DMS153 treated with DMSO at 0.1 percent for 48 hours (cell line): Measurements from ENCODE around the gene CADM2.

Experiments
- DNase-seq: peaks from one replicate; lab custom pipeline; 2025; ENCODE audit not compliant: unreplicated experiment; lab: John Stamatoyannopoulos, UW

Gene CADM2

GRCh38 chr3:84983490-84983889 lies 24.7 kb downstream of the CADM2 start:
- DNase-seq: no peak

DNA sequence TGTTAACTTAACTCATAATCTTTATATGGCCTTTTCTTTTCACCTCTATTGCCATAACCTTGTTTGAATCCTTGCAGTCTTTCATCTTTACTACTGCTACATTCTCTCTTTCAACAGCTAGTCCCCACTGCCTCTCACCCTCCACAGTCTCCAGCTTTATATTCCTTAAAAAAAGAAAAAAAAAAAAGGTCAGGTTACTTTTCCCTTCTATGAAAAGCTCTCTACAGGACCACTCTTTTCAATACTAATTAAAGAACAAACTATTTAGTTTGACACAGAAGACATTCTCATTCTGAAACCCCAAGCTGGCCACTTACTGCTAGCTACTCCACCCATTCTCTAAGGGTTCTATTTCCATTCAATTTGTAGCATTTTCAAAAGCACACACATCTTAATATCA lies 25.6 kb downstream of the CADM2 start:
- DNase-seq: no peak

DNA sequence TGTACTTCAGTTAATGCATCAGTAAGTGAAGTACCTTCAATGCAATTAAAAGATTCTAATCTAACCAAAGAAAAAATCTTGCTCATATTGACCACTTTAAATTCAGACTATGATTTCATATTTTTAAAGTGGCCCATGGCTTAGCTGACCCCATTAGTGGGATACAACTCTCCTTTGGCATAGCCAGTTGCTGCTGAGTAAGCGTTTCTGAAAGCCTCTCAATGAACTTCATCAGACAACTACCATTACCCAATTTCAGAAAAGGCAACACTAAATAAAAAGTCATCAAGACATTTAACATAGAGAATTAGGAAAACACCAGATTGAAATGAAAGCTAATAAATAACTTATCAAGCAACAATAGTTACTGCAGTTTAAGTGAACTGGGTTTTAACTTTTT lies 27.0 kb downstream of the CADM2 start:
- no peak for DNase-seq

DNA sequence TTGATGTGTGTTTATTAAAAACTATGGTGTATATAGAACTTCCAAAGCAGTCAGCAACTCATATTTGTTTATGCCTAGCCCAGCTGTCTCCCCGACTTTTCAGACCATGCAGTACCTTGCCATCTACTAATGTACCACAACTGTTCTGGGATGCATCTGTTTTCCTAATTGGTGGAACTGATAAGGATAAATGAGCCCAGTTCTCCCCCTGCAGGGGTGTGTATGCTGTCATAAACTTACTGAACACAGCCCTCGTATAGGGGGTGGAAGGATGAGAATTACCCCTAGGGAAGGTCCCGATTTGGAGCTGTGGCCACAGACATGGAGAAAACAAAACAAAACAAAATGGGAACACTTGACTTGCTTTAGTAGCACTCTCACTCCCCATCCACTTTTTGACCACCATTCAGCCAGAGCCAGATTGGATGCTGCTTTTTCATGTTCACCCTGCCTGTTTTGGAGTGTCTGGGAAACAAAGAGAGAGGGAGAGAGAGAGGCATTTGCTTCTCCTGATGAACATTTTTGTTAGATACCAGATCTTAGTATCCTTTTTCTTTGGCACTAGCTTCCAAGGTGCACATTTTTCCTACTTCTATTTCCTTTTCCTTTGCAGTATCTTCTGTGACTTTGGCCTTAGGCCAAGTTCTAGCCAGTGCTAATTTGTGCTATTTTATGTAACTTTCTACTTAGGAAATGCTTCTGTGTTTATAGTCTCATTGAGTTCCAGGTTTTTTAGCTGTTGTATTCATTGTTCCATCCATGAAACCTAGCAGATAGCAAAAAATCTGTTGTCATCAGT lies 29.1 kb downstream of the CADM2 start:
- no peak for DNase-seq

- no peak for DNase-seq
Measured at GRCh38 chr3:84989102-84989501, 30.3 kb downstream of the CADM2 start.

DNA sequence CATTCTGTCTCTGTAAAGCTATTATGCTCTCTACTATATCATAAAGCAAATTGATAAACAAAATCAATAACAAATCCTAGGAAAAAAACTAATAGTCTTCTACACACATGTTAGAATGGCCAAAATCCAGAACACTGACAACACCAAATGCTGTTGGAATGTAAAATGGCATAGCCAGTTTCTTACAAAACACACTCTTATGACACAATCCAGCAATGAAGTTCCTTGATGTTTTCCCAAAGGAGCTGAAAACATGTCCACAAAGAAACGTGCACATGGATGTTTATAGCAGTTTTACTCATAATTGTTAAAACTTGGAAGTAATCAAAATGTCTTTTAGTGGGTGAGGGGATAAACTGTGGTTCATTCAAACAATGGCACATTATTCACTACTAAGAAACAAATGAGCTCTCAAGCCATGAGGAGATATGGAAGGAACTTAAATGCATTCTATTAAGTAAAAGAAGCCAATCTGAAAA lies 32.7 kb downstream of the CADM2 start:
- DNase-seq: no peak

DNA sequence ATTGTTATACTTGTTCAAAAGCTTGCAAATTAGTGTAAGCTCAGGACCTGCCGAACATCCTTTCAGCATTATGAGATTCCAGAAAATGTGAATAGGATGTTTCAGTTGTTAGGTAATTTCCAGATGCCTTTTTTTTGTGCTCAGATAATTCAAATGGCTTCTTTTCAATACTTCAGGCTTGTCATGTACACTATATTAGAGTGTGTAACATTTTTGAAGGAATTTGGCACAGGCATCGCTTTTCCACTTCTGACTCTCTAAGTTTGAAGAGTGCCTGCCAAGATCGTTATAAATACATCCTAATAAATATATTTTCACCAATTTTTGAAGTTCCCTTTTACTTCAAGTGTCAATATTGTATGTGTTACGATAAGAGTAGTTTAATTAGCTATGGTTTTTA lies 35.2 kb downstream of the CADM2 start:
- no peak for DNase-seq

- DNase-seq: no peak
Measured at GRCh38 chr3:84998545-84998944, 39.8 kb downstream of the CADM2 start.

- DNase-seq: no peak
Measured at GRCh38 chr3:85003479-85003878, 44.7 kb downstream of the CADM2 start.

DNA sequence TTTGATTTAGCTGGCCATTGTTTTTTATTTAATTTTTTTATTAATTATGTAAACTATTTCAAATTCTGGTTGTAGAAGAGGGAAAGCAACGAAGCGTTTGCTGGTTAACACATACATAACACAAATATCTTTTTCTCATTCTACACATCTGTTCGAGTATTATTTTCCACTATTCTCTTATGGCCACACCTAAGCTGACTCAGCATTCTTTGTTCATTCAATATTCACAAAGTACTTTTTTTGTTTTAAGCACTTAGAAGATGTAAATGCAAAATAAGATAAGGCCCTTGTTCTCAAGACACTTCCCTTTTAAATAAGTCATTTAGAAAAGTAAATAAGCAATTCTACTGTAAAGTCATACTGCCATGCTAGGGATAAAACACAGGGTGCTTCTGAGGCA lies 45.4 kb downstream of the CADM2 start:
- DNase-seq: no peak

DNA sequence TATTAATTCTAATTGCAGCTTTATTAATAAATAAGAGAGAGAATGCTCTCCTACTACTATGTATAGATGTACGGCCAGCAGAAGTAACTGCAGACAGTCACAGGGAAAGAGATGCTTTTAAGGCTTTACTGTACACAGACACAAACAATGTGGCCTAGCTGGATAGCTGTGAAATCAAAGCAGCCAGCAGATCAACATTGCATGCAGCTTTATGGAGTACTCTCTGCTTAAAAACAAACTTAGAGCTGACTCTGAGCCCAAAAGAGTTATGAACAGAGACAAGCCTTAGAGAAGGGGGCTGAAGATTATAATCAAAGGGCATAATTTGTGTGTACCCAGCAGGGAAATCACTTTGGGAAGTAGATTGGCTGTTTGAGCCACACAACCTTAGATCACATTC lies 47.2 kb downstream of the CADM2 start:
- DNase-seq: no peak

- DNase-seq: no peak
Measured at GRCh38 chr3:85007195-85008094, 48.7 kb downstream of the CADM2 start.

DNA sequence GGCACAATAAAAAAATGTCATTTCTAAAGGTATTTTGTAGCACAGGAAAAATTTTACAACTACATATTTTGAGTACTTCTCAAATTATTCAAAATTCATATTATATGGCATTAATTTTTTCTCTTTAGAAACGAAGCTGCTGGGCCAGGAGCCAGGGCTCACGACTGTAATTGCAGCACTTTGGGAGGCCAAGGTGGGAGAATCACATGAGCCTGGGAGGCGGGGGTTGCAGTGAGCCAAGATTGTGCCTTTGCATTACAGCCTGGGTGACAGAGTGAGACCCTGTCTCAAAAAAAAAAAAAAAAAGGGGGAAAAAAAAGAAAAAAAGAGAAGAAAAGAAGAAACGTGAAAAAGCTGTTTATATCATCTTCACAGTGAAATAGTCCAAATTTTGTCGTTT lies 62.0 kb downstream of the CADM2 start:
- no peak for DNase-seq

DNA sequence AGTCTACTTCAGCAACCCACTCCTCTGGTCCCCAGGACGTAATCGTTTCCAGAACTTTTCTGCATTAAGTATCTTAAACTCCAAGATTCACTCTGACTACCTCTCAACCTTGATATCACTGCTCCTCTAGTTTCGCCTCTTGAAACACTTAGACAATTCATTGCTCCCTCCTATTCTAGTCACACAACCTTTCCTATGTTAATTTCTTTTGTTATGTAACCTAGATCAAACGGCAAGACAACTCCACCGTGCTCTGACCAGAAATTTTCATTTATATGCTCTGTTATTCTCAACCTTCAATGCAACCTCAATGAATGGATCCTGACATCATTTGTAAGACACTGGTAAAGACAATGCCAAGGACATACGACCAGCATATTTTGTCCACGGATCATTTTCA lies 71.3 kb downstream of the CADM2 start:
- DNase-seq: no peak

- DNase-seq: no peak
Measured at GRCh38 chr3:85037203-85037602, 78.4 kb downstream of the CADM2 start.

- no peak for DNase-seq
Measured at GRCh38 chr3:85041001-85041400, 82.2 kb downstream of the CADM2 start.

GRCh38 chr3:85041562-85042055 lies 82.8 kb downstream of the CADM2 start:
- no peak for DNase-seq

DNA sequence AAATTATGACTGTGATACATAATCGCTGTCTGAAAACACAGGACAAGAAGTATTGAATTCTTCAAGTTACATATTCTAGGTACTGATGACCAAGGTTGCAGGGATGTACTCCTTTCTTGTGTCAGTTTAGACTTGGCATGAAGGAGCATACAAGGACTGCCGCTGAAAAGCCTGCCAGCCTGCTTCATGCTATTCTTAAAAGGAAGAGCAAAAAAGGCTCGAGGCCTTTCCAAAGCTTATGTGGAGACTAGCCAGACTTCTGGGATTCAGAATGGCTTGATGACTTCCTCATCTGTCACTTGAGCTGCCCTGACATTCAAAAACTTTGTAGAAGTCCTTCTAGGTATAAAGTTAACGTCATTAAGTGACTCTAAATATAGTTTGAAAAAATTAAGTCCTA lies 92.0 kb downstream of the CADM2 start:
- no peak for DNase-seq

- no peak for DNase-seq
Measured at GRCh38 chr3:85051786-85052185, 93.0 kb downstream of the CADM2 start.

DNA sequence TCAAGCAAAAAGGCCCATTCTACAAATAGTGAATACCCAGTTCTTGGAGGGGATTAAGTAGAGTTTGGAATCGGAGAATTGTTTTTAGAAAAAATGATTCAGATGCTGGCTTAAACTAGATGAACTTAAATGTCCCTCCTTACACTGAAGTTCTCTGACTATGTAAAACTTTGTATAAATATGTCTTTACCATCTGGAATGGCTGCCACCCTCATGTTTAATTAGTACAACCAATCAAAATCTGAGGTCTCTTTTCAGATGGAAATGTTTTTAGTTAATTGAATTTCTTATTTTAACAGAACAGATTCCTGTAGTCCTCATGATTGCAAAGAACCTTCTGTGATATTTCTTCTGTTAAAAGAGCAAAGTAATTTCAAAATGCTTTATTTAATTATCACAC lies 94.8 kb downstream of the CADM2 start:
- no peak for DNase-seq

DNA sequence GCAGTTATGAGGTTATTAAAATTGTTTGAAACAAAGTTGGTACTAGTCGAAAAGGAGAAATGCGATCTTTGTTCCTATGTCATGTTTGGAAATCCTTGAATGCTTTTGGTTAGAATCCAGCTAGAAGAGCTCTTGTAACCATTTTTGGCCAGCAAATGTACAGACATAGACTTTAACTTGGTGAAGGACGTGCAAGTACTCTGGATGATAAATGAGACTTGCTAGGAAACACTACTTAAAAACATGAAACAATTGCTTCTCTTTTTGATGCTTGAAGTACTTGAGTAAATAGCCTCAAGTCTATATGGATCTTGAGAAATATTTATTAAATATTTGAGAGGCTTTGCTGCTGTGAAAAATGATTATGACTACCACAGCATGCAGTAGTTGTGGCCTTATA lies 95.8 kb downstream of the CADM2 start:
- DNase-seq: no peak

DNA sequence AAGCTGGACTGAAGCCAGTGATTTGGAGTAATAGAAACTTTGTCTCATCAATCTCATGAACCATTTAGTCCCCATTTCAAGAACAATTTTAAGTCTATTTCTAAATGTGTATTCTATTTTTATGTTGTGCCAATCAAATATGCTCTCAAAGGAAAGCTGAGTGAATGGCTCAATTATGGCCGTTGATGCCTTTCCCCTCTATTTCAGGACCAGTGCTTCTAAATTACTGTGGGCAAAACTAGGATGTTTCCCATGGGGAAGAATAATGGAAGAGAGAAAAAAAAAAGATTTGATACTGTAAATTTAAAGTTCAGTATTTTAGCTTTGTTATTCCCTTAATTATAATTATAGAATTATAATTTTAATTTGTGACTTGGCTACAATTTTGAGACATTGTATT lies 110.1 kb downstream of the CADM2 start:
- DNase-seq: no peak
